GM23338 (cell line): ENCODE results near the gene MICA. TPM values are rescaled to one million over a fixed set of nuclear protein-coding genes. Genes with fewer than 3 reads are reported as not detected.

Experiments
- ATAC-seq: fragments of 200-7000 bp; cut with Tn5 transposase; 3 replicates; pipeline ENCODE4 v1.9.1; 2020
- DNase-seq: peaks from one replicate; pipeline ENCODE4 v3.0.0-alpha.2; 2015; ENCODE audit warnings: low spot score
- H2AFZ ChIP-seq: fragments of 200-600 bp; sonication (generic); 2 replicates; pipeline ENCODE4 v1.8.0; 2016; ENCODE audit warnings: antibody characterized with exemption, mild to moderate bottlenecking, moderate library complexity
- H3F3A ChIP-seq: fragments of 200-600 bp; sonication (generic); replicated peaks from 2 replicates; pipeline ENCODE4 v1.8.0; 2017; ENCODE audit warnings: antibody characterized with exemption, mixed run types, low read depth
- H3K27ac ChIP-seq: fragments of 200-600 bp; sonication (generic); 2 replicates; pipeline ENCODE4 v1.6.1; 2016; ENCODE audit warnings: low read depth
- H3K27me3 ChIP-seq: fragments of 200-600 bp; sonication (generic); 2 replicates; pipeline ENCODE4 v1.8.0; 2016; ENCODE audit warnings: mild to moderate bottlenecking, mixed run types, moderate library complexity; ENCODE audit not compliant: insufficient read depth
- H3K36me3 ChIP-seq: fragments of 200-600 bp; sonication (generic); 2 replicates; pipeline ENCODE4 v1.8.0; 2016; ENCODE audit warnings: mild to moderate bottlenecking; ENCODE audit not compliant: insufficient read depth
- H3K4me1 ChIP-seq: fragments of 200-600 bp; sonication (generic); 2 replicates; pipeline ENCODE4 v1.8.0; 2016; ENCODE audit warnings: mild to moderate bottlenecking, moderate library complexity; ENCODE audit not compliant: insufficient read depth
- H3K4me2 ChIP-seq: fragments of 200-600 bp; sonication (generic); 2 replicates; pipeline ENCODE4 v1.7.1; 2017; ENCODE audit warnings: mixed run types
- H3K4me3 ChIP-seq: fragments of 200-600 bp; sonication (generic); 2 replicates; pipeline ENCODE4 v1.6.1; 2016; ENCODE audit warnings: mixed run types
- H3K79me2 ChIP-seq: fragments of 200-600 bp; sonication (generic); replicated peaks from 2 replicates; pipeline ENCODE4 v1.8.0; 2017; ENCODE audit warnings: mild to moderate bottlenecking; ENCODE audit not compliant: insufficient read depth
- H3K9me2 ChIP-seq: fragments of 200-600 bp; sonication (generic); 2 replicates; pipeline ENCODE4 v1.8.0; 2017; ENCODE audit not compliant: insufficient read depth
- H4K20me1 ChIP-seq: fragments of 200-600 bp; sonication (generic); replicated peaks from 2 replicates; pipeline ENCODE4 v1.8.0; 2017; ENCODE audit warnings: mild to moderate bottlenecking; ENCODE audit not compliant: insufficient read depth
- H3K27ac Mint-ChIP-seq: 2 replicates; pipeline ENCODE4 v1.8.0; 2020; ENCODE audit warnings: inconsistent platforms, mild to moderate bottlenecking, moderate library complexity, mixed read lengths
- H3K27me3 Mint-ChIP-seq: 3 replicates; pipeline ENCODE4 v1.8.0; 2022; ENCODE audit warnings: low read depth, mild to moderate bottlenecking, moderate library complexity, mixed read lengths, inconsistent platforms; ENCODE audit not compliant: insufficient read depth, poor library complexity
- H3K36me3 Mint-ChIP-seq: 3 replicates; pipeline ENCODE4 v1.8.0; 2021; ENCODE audit warnings: low read depth, mild to moderate bottlenecking, inconsistent platforms, moderate library complexity, mixed read lengths
- H3K4me1 Mint-ChIP-seq: 3 replicates; pipeline ENCODE4 v1.8.0; 2020; ENCODE audit warnings: mild to moderate bottlenecking, inconsistent platforms, mixed read lengths
- H3K4me3 Mint-ChIP-seq: 3 replicates; pipeline ENCODE4 v1.8.0; 2021; ENCODE audit warnings: moderate library complexity, mild to moderate bottlenecking, inconsistent platforms, mixed read lengths
- H3K9me3 Mint-ChIP-seq: 3 replicates; pipeline ENCODE4 v1.8.0; 2020; ENCODE audit warnings: moderate library complexity, mild to moderate bottlenecking, inconsistent platforms, mixed read lengths
- EZH2 ChIP-seq: fragments of 200-600 bp; sonication (generic); IDR thresholded peaks from one replicate; pipeline ENCODE4 v1.8.0; 2017; ENCODE audit warnings: antibody characterized with exemption, mild to moderate bottlenecking, low read depth; ENCODE audit not compliant: unreplicated experiment
- EZH2phosphoT487 ChIP-seq: fragments of 200-600 bp; sonication (generic); IDR thresholded peaks from one replicate; pipeline ENCODE4 v1.8.1; 2018; ENCODE audit warnings: antibody characterized with exemption; ENCODE audit not compliant: unreplicated experiment
- JUNB ChIP-seq: IDR thresholded peaks from one replicate; pipeline ENCODE4 v1.6.1; 2016; ENCODE audit warnings: antibody characterized with exemption; ENCODE audit not compliant: unreplicated experiment
- NANOG ChIP-seq: IDR thresholded peaks from 2 replicates; pipeline ENCODE4 v1.6.1; 2016; ENCODE audit warnings: antibody characterized with exemption, borderline replicate concordance
- STAT1 ChIP-seq: IDR thresholded peaks from one replicate; pipeline ENCODE4 v1.6.1; 2016; ENCODE audit warnings: antibody characterized with exemption; ENCODE audit not compliant: unreplicated experiment
- ZNF114 ChIP-seq: fragments of 250-450 bp; sonication (Bioruptor Pico); IDR thresholded peaks from 2 replicates; pipeline ENCODE4 v1.5.0; 2020; ENCODE audit warnings: mild to moderate bottlenecking, moderate library complexity
- ZNF331 ChIP-seq: fragments of 250-450 bp; sonication (Bioruptor Pico); IDR thresholded peaks from 2 replicates; pipeline ENCODE4 v1.5.0; 2020; ENCODE audit warnings: low read depth, mild to moderate bottlenecking, moderate library complexity
- polyA plus RNA-seq: library from polyadenylated mRNA; unstranded; fragments of >200 nt; fragmentation: Nextera tagmentation; extraction: Ambion mirVana; gene quantifications from 2 replicates; pipeline ENCODE4 v1.2.1, GENCODE V29; 2016
- total RNA-seq: library from RNA; depleted of rRNA; stranded (reverse); fragments of >200 nt; shearing (Covaris generic); gene quantifications from 2 replicates; pipeline ENCODE4 v1.2.3, GENCODE V29; 2014
- TF ChIP-seq, protein P1 (sequence below): IDR thresholded peaks from one replicate; pipeline ENCODE4 v1.6.1; 2018; ENCODE audit warnings: antibody characterized with exemption; ENCODE audit not compliant: unreplicated experiment
- TF ChIP-seq, protein P2 (sequence below): fragments of 250-450 bp; sonication (Bioruptor Pico); IDR thresholded peaks from 2 replicates; pipeline ENCODE4 v1.5.0; 2020; ENCODE audit warnings: mild to moderate bottlenecking, moderate library complexity

MICA gene
- total and polyA plus RNA-seq, 2 experiments from 2014 or later = 13.4 to 22.7 TPM

DNA sequence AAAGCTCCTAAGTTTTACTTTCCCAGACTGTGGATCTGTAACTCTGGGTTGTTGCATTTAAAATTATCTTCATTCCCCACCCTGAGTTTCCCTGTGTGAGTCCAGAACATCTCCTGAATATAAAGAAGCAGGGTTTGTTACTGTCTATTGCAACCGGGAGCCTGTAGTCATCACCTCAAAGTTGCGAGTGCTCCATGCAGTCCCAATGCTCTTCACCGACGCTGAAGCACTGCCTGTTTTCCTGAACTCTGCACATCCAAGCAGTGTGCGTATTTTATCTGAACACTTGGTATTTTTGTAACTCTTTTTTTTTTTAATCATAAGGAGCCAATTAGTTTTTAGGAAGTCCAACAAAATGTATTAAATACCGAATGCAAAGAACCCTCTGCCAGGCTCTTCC is 45.5 kb upstream of the MICA start:
- ATAC-seq (no peak), DNase-seq (no peak)
- Histone ChIP-seq H3K27me3 (peaks cover 50% of the 10 kb centered on the region), H3K4me3 (no peak overlapping the region), H3K9me2 (no peaks in the 10 kb centered on the region), H4K20me1 (no peaks in the 10 kb centered on the region), H3K4me2 (no peak overlapping the region), H3K36me3 (no peaks in the 10 kb centered on the region), H3F3A (no peaks in the 10 kb centered on the region), H3K27ac (no peak overlapping the region), H3K4me1 (no peaks in the 10 kb centered on the region), H2AFZ (no peak overlapping the region), H3K79me2 (no peaks in the 10 kb centered on the region)
- Mint-ChIP-seq H3K27ac (no peak overlapping the region), H3K4me1 (peaks cover 2% of the 10 kb centered on the region; the same call in 2 of the 3 replicates), H3K36me3 (peaks cover 22% of the 10 kb centered on the region), H3K9me3 (no peaks in the 10 kb centered on the region; the same call in 2 of the 3 replicates), H3K27me3 (peaks cover 37% of the 10 kb centered on the region), H3K4me3 (peak overlapping the region; percentile 86; the same call in 2 of the 3 replicates)
- TF ChIP-seq, protein P1, sequence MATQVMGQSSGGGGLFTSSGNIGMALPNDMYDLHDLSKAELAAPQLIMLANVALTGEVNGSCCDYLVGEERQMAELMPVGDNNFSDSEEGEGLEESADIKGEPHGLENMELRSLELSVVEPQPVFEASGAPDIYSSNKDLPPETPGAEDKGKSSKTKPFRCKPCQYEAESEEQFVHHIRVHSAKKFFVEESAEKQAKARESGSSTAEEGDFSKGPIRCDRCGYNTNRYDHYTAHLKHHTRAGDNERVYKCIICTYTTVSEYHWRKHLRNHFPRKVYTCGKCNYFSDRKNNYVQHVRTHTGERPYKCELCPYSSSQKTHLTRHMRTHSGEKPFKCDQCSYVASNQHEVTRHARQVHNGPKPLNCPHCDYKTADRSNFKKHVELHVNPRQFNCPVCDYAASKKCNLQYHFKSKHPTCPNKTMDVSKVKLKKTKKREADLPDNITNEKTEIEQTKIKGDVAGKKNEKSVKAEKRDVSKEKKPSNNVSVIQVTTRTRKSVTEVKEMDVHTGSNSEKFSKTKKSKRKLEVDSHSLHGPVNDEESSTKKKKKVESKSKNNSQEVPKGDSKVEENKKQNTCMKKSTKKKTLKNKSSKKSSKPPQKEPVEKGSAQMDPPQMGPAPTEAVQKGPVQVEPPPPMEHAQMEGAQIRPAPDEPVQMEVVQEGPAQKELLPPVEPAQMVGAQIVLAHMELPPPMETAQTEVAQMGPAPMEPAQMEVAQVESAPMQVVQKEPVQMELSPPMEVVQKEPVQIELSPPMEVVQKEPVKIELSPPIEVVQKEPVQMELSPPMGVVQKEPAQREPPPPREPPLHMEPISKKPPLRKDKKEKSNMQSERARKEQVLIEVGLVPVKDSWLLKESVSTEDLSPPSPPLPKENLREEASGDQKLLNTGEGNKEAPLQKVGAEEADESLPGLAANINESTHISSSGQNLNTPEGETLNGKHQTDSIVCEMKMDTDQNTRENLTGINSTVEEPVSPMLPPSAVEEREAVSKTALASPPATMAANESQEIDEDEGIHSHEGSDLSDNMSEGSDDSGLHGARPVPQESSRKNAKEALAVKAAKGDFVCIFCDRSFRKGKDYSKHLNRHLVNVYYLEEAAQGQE = no peak
- no peak for TF ChIP-seq EZH2
- TF ChIP-seq STAT1 = no peak
- TF ChIP-seq ZNF331 = no peak
- no peak for TF ChIP-seq ZNF114 (CRISPR knock-in tag)
- no peak for TF ChIP-seq NANOG

DNA sequence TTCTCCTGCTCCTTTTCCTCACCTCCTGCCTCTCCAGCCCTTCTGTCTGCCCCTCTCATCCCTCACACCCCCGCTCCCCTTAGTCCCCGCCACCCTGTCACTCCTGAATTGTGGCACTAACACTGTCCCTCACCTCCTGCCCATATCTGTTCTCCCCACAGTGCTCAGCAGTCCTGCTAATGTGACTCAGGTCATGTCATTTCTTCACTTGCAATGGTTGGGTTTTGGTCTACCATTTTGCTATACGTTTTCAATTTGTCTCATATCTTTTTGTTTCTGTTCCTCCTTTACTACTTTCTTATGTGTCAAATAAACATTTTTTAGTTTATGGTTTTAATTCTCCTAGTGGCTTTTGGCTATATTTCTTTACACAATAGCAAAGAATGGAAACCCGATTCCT is 45.1 kb upstream of the MICA start:
- Histone ChIP-seq H3K4me3 (no peak overlapping the region), H4K20me1 (no peaks in the 10 kb centered on the region), H3K36me3 (no peaks in the 10 kb centered on the region), H3K27me3 (peaks cover 50% of the 10 kb centered on the region), H3K27ac (no peak overlapping the region), H3K4me1 (no peaks in the 10 kb centered on the region), H3K9me2 (no peaks in the 10 kb centered on the region), H3K4me2 (no peak overlapping the region), H2AFZ (no peak overlapping the region), H3F3A (no peaks in the 10 kb centered on the region), H3K79me2 (no peaks in the 10 kb centered on the region)
- peaks cover 2% of the 10 kb centered on the region; the same call in 2 of the 3 replicates for H3K4me1 Mint-ChIP-seq
- peaks cover 37% of the 10 kb centered on the region for H3K27me3 Mint-ChIP-seq
- H3K9me3 Mint-ChIP-seq = no peaks in the 10 kb centered on the region; the same call in 2 of the 3 replicates
- 0 out of 3 replicates have a peak overlapping the region, but pooled peaks have one; percentile 86 for H3K4me3 Mint-ChIP-seq
- no peak overlapping the region for H3K27ac Mint-ChIP-seq
- DNase-seq (no peak), ATAC-seq (no peak)
- H3K36me3 Mint-ChIP-seq = peaks cover 21% of the 10 kb centered on the region
- TF ChIP-seq JUNB (no peak), NANOG (no peak), EZH2phosphoT487 (no peak), ZNF114 (CRISPR knock-in tag) (no peak)
- TF ChIP-seq, protein P2, sequence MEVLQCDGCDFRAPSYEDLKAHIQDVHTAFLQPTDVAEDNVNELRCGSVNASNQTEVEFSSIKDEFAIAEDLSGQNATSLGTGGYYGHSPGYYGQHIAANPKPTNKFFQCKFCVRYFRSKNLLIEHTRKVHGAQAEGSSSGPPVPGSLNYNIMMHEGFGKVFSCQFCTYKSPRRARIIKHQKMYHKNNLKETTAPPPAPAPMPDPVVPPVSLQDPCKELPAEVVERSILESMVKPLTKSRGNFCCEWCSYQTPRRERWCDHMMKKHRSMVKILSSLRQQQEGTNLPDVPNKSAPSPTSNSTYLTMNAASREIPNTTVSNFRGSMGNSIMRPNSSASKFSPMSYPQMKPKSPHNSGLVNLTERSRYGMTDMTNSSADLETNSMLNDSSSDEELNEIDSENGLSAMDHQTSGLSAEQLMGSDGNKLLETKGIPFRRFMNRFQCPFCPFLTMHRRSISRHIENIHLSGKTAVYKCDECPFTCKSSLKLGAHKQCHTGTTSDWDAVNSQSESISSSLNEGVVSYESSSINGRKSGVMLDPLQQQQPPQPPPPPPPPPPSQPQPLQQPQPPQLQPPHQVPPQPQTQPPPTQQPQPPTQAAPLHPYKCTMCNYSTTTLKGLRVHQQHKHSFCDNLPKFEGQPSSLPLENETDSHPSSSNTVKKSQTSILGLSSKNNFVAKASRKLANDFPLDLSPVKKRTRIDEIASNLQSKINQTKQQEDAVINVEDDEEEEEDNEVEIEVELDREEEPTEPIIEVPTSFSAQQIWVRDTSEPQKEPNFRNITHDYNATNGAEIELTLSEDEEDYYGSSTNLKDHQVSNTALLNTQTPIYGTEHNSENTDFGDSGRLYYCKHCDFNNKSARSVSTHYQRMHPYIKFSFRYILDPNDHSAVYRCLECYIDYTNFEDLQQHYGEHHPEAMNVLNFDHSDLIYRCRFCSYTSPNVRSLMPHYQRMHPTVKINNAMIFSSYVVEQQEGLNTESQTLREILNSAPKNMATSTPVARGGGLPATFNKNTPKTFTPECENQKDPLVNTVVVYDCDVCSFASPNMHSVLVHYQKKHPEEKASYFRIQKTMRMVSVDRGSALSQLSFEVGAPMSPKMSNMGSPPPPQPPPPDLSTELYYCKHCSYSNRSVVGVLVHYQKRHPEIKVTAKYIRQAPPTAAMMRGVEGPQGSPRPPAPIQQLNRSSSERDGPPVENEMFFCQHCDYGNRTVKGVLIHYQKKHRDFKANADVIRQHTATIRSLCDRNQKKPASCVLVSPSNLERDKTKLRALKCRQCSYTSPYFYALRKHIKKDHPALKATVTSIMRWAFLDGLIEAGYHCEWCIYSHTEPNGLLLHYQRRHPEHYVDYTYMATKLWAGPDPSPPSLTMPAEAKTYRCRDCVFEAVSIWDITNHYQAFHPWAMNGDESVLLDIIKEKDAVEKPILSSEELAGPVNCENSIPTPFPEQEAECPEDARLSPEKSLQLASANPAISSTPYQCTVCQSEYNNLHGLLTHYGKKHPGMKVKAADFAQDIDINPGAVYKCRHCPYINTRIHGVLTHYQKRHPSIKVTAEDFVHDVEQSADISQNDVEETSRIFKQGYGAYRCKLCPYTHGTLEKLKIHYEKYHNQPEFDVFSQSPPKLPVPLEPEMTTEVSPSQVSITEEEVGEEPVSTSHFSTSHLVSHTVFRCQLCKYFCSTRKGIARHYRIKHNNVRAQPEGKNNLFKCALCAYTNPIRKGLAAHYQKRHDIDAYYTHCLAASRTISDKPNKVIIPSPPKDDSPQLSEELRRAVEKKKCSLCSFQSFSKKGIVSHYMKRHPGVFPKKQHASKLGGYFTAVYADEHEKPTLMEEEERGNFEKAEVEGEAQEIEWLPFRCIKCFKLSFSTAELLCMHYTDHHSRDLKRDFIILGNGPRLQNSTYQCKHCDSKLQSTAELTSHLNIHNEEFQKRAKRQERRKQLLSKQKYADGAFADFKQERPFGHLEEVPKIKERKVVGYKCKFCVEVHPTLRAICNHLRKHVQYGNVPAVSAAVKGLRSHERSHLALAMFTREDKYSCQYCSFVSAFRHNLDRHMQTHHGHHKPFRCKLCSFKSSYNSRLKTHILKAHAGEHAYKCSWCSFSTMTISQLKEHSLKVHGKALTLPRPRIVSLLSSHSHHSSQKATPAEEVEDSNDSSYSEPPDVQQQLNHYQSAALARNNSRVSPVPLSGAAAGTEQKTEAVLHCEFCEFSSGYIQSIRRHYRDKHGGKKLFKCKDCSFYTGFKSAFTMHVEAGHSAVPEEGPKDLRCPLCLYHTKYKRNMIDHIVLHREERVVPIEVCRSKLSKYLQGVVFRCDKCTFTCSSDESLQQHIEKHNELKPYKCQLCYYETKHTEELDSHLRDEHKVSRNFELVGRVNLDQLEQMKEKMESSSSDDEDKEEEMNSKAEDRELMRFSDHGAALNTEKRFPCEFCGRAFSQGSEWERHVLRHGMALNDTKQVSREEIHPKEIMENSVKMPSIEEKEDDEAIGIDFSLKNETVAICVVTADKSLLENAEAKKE (CRISPR knock-in tag) = no peak
- TF ChIP-seq, protein P1 = no peak
